Fibroblast of gingiva (primary cell): Measurements from ENCODE around the gene GTF2F1.
"Not testable (repeated sequence)": the region's sequence is repeated elsewhere in the genome, so short reads cannot be mapped to it uniquely, and the experiment has no call there.

ENCODE experiments used
- DNase-seq: peaks from one replicate; pipeline ENCODE4 v3.0.0-alpha.2; 2011; ENCODE audit warnings: low read depth

The GTF2F1 gene

GRCh38 chr19:6355321-6356040 lies 37.5 kb downstream of the GTF2F1 start:
- DNase-seq = not testable (repeated sequence)

DNA sequence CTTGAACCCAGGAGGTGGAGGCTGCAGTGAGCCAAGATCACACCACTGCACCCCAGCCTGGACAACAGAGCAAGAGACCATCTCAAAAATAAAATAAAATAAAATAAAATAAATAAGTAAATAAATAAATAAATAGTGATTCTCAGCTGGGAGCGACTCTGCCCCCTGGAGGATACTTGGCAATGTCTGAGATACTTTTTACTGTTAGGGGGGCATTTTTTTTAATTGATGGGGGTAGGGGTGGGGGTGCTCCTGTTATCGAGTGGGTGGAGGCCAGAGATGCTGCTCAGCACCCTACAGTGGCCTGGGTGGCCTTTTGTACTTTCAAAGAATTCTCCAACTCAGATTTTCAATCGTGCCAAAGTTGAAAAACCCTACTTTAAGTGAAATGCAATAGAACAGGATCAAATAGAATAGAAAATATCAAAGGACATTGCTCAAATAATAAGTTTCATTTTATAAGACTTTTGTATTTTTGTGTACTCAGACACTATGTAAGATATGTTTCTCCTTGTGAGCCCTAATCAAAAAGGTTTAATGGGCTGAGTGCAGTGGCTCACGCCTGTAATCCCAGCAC lies 38.8 kb downstream of the GTF2F1 start:
- no peak for DNase-seq

DNA sequence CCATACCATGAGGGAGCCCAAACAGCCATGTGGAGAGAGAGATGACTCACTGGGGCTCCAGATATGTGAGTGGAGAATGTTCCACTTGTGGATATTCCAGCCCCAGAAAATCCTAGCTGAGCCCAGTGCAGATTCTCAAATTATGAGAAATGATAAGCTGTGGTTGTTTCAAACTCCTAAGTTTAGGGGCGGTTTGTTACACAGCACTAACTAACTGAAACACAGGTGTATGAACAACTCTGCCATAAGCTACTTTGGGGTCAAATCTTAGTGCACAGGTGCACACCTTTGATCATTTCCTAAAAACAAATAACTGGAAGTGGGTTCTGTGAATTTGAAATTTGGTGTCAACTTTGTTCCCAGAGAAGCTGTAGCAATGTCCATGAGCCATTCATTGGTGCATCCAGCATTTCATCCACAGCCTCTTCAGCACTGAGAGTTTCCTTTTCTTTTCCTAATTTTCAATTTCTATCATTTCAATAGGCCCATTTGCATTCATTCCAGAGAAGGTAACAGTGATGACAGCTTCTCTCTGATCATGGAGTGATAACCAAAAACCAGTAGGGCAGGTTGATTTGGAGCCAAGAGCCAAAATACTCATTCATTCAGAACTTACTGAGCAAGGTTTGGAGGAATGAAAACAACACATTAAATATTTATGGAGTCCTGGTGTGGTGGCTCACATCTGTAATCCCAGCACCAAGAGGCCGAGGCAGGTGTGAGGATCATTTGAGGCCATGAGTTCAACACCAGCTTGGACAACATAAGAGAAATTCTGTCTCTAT lies 40.4 kb downstream of the GTF2F1 start:
- no peak for DNase-seq

DNA sequence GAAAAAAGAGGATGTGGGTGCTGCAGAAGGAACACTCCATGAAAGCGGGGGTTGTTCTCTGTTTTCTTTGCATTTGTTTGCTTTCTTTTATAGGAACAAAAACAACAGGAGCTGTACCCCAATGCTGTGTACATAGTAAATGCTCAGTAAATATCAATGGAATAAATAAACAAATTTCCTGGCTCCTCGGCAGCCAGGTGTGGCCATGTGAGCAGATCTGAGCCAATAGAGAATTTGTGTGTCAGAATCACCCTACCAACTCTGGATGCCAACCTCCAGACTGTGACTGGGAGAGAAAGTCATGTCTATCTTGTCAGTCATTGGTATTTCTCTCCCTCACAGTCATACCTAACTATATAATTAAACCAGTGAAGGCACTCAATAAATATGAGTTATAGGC lies 42.3 kb downstream of the GTF2F1 start:
- no peak for DNase-seq

DNA sequence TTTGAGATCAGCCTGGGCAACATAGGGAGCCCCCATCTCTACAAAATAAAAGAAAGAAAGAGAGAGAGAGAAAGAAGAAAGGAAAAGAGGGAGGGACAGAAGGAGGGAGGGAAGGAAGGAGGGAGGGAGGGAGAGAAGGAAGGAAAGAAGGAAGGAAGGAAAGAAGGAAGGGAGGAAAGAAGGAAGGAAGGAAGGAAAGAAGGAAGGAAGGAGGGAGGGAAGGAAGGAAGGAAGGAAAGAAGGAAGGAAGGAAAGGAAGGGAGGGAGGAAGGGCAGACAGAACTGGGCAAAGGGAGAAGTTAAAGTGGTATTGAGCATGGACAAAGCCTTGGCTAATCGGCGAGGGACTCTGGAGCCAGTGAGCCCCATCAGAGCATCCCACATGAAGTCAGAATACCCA lies 43.7 kb downstream of the GTF2F1 start:
- DNase-seq = not testable (repeated sequence)

- DNase-seq = no peak
Measured at GRCh38 chr19:6343462-6343861, 49.5 kb downstream of the GTF2F1 start.

DNA sequence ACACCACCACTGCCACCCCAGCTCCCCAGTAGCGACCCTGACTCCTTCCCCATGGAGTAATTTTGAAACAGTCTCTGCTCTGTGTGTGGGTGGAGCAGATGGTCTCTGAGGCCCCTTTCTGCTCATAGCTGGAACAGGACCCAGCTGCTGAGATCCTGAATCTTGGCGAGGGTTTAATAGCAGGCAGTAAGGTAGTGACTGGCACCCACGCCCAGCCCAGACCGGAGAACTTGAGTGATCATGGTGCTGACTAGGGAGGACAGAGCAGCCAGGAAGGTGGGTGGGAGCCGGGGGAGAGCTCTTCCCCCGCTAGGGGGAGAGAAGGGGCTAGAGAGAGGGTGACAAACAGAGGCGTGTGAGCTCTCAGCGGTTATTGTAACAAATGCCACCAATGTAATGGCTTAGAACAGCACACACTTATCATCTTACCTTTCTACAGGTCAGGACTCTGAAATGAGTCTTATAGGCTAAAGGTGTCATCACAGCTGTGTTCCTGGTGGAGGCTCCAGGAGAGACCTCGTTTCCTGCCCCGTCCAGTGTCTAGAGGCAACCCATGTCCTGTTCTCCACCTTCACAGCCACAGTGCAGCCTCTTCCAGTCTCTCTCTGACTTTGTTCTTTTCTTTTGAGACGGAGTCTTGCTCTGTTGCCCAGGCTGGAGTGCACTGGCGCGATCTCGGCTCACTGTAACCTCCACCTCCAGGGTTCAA lies 52.3 kb downstream of the GTF2F1 start:
- DNase-seq = no peak

DNA sequence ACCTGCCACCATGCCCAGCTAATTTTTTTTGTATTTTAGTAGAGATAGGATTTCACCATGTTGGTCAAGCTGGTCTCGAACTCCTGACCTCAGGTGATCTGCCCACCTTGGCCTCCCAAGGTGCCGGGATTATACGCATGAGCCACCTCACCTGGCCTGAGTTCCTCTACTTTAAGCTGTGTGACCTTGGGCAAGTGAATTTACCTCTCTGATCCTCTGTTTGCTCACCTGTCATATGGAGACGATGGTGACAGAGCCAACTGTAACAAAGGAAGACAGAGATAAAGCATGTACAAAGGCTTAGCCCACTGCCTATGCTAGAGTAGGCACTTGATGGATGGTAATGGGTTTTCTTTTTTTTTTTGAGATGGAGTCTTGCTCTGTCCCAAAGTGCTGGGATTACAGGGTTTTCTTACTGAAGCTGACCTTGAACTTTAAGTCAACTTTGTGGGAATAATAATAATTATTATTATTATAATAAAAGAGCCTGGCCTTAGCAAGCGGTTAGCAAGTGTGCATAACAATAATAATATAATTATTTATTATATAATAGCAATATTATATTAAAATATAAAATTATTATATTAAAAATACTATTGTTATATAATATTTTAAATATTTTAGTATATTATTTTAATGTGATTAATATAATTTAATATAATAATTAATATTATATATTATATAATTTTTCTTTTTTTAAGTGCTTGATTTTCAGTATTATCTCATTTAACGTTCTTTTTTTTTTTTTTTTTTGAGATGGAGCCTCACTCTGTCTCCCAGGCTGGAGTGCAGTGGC lies 58.3 kb downstream of the GTF2F1 start:
- no peak for DNase-seq

DNA sequence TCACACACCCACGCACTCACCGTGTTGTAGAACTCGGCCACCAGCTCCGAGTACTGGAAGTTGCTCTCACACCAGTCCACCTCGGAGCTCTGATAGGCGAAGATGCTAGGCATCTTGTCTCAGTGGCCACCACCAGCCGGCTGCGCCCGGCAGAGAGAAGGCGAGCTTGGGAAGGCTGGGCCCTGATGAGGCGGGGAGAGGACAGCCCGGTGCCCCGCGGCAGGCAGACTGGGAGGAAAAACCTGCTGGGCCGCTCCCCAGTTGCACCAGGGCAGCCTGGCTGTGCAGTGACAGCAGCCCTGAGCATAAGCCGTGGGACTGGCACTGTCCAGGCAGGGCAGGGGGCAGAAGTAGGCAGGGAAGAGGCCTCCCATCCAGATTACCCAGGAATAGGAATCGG lies 59.5 kb downstream of the GTF2F1 start, which contains the start of gene ACER1:
Gene ACER1, minus strand, starts transcription at position 174 of the 400 bp plus-strand sequence. Its CDS starts 61 bp downstream, at position 113.
- no peak for DNase-seq
